TTC549 (cell line): ENCODE data around the gene TRNAU1AP.
"Not testable (repeated sequence)": the region's sequence is repeated elsewhere in the genome, so short reads cannot be mapped to it uniquely, and the experiment has no call there.

Source experiments
- FAIRE-seq: peaks from 2 replicates; lab custom pipeline; 2012; peaks lifted over from hg19 to GRCh38; lab: Jason Lieb, UNC

Gene TRNAU1AP

DNA sequence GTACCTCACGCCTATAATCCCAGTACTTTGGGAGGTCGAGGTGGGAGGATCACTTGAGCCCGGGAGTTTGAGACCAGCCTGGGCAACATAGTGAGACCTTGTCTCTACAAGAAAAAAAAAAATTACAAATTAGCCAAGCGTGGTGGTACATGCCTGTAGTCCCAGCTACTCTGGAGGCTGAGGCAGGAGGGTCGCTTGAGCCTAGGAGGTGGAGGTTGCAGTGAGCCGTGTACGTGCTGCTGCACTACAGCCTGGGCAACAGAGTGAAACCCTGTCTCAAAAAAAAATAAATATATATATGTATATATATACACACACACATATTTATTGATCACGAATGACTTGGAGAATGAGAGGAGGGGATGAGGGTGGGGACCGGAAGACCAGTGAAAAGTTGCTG is 30.3 kb upstream of the TRNAU1AP start:
- not testable (repeated sequence) for FAIRE-seq

DNA sequence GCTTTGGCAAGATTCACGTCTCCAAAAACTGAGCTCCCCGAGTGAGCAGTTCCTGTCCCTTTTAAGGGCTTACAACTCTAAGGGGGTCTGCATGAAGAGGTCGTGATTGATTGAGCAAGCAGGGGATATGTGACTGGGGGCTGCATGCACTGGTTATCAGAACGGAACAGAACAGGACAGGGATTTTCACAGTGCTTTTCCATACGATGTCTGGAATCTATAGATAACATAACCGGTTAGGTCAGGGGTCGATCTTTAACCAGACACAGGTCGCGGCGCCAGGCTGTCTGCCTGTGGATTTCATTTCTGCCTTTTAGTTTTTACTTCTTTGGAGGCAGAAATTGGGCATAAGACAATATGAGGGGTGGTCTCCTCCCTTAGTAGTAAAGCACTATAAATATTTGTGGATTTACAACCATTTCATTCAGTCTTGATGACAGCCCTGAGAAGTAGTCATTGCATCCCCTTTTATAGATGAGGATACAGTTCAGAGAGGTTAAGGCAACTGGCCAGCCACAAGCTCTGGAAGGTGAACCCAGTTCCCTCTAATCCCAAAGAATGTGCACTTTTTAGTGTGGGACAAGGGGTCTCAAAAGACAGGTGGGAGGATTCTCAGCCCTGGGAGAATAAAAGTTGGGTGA is 27.8 kb upstream of the TRNAU1AP start:
- not testable (repeated sequence) for FAIRE-seq

DNA sequence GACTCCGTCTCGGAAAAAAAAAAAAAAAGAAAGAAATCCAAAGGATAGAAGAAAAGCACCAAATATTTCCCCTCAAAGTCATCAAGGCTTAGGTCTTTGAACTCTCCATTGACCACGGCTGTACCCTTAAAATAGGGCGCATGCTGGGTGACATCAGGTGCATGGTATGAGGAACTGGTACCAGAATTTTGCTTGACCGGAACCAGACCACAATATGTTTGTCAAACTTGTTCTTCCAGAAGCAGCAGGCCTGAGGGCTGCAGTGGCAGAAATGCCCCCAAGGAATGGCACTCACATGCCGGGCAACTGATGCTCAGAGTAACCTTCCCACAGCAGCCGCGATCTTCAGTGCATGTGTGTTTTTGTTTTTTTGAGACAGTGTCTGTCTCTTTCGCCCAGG is 26.0 kb upstream of the TRNAU1AP start:
- FAIRE-seq, result no peak

DNA sequence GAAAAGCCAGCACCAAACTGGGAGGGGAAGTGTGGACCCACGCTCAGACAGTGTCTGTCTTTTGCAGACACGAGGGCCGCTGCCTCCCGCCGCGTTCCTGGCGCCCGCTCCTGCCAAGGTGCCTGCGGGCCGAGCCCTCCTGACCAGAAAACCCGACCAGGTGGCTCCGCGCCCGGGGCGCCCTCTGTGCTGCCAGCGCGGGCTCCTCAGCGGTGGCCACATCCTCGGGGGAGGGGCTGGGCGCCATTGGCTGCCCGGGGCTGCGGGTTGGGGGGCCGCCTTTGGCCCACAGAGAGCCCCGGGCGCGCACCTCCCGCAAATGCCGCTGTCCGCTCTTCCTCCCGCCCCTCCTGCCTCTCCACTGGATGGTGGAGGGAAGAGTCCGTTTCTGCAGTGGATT is 22.4 kb upstream of the TRNAU1AP start:
- no peak for FAIRE-seq

DNA sequence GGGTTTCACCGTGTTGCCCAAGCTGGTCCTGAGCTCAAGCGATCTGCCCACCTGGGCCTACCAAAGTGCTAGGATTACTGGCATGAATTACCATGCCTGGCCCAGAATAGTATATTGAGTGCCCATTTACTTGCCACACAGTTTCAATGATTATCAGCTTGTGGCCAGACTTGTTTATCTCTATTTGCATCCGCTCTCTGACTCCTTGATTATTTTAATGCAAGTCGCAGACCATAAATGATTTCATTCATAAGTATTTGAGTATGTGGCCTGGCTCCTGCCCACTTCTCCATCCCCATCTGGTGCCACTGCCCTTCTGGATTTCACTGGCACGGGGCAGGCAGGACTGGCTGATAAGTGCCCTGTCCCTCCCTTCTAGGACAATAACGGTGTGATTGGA is 18.2 kb upstream of the TRNAU1AP start:
- FAIRE-seq, result no peak

DNA sequence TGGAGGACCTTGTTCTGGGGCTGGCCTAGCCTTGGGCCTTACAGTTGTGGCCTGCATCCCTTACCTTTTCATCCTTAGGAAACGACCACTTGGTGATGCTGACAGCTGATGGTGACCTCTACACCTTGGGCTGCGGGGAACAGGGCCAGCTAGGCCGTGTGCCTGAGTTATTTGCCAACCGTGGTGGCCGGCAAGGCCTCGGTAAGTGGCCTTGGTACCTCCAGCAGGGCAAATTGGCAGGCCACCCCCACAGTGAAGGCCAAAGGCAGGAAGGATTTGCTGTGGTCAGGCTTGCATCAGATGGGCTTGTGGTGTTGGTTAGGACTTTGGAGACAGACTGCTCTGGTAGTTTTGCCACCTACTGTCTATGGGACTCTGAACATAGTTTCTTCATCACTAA is 17.7 kb upstream of the TRNAU1AP start:
- FAIRE-seq, result no peak

DNA sequence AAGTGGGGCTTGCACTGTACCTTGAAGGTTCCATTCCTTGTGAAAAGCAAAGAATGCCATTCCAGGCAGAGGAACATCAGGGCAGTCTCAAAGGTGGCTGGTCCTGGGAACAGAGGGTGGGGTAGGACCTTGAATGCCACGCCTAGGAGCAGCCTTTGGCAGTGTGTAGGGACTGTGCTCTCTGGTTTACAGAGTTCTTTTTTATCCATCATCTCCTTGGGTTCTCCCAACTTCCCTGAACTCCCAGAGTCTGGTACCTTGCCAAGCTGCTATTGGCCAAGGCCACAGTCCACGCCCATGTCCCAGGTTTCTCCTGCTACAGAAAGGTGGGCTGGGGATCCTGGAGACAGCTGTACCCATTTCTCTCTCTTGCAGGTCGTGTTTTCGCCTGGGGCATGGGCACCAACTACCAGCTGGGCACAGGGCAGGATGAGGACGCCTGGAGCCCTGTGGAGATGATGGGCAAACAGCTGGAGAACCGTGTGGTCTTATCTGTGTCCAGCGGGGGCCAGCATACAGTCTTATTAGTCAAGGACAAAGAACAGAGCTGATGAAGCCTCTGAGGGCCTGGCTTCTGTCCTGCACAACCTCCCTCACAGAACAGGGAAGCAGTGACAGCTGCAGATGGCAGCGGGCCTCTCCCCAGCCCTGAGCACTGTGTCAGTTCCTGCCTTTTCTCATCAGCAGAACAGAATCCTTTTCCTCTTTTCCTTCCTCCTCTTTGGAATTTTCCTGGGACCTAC is 15.3 kb upstream of the TRNAU1AP start:
- FAIRE-seq, result no peak

DNA sequence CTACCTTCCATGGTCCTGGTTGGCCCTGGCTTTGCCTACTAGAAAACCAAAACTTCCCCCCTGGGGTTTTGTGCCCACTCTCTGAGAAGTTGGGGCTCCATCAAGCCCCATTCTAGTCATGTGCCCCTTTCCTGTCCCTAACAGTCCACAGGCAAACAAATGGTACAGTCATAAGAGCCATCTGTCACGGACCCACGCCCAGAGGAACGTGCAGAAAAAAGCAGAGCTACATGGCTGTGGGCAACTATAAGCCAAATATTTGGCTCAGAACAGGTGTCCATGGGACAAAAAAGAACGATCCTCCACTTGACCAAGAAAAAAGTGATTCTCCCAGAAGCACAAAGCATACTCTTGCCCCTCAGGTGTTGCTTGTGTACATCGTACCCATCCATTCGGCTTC is 14.6 kb upstream of the TRNAU1AP start:
- no peak for FAIRE-seq

DNA sequence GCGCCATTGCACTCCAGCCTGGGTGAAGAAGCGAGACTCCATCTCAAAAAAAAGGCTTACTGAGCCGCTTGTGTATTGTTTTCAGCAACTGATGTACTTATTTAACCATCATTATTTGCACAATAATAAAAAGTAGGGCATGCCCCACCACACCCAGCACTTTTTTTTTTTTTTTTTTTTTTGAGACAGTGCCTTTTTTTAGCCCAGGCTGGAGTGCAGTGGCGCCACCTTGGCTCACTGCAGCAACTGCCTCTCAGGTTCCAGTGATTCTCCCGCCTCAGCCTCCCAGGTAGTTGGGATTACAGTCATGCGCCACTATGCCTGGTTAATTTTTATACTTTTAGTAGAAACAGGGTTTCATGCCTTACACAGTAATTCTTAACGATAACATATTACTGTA is 12.2 kb upstream of the TRNAU1AP start:
- no peak for FAIRE-seq

DNA sequence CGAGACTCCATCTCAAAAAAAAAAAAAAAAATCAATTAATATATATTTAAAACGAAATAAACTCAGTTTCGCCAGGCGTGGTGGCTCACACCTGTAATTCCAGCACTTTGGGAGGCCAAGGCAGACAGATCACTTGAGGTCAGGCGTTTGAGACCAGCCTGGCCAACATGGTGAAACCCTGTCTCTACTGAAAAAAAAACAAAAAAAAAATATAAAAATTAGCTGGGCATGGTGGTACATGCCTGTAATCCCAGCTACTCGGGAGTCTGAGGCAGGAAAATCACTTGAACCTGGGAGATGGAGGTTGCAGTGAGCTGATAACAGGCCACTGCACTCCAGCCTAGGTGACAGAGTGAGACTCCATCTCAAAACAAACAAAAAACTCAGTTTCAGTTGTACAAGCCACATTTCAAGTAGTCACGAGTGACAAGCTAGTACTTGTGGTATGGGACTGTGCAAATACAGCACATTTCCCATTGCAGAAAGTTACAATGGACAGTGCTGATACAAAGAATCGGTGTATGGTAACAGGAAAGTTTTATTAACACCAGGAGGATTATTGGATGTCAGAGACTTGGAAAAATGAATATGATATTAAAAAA is 11.4 kb upstream of the TRNAU1AP start:
- FAIRE-seq, result not testable (repeated sequence)

DNA sequence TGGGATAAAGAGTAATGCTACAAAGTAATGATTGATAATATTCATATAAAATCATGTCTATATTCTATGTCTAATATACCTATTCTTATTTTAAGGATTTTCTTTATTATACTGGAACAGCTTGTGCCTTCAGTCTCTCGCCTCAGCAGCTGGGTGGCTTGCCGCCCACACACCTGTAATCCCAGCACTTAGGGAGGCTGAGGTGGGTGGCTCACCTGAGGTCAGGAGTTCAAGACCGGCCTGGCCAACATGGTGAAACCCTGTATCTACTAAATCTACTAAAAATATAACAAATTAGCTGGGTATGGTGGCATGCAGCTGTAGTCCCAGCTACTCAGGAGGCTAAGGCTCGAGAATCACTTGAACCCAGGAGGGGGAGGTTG is 7.6 kb upstream of the TRNAU1AP start:
- no peak for FAIRE-seq

DNA sequence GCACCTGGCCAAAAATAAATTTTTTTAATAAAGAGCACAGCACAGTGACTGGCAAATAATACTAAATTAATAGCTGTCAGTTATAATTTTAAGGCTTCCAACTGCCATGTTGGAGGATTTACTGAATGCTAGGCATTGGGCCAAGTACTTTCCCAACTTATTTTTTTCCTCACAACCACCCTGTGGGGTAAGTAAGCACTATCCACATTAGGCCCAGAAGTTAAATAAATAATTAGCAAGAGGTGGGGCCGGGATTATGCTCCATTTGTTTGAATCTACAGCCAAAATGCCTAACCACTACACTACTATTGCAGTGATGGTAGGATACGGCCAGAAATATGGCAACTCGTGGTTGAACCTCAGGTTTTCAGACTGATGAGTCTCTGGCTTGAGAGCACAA is 4.6 kb upstream of the TRNAU1AP start:
- no peak for FAIRE-seq

DNA sequence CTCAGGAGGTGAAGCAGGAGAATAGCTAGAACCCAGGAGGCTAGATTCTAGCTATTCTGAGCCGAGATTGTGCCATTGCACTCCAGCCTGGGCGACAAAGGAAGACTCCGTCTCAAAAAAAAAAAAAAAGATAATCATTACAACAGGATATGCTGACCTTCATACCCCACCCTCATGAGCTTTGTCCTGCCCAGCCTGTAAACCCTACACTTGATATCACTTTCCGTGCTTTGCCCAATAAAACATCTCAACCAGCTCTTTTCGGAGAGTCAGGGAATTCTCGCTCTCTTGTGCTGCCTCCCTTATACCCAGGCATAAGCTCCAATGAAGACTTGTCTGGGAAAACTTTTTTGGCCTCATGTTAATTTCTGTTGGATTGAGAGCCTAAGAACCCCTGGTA is 1.5 kb upstream of the TRNAU1AP start:
- no peak for FAIRE-seq

DNA sequence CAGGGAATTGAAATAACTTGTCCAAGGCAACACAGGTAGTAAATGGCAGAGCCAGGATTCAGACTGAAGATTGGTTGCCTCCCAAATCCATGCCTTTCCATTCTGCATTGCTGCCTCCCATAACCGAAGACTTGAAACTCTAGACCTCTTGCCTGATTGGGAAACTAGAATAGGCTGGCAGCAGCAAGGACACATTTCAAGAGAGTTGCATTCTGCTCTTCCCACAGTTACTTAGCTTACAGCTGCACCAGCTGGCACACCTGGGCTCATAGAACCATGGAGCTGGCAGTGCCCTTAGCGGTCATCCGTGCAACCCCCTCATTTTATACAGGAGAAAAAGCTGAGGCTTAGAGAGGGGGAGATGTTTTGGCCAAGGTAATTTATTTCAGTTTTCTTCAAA is 8.0 kb downstream of the TRNAU1AP start:
- FAIRE-seq, result no peak

DNA sequence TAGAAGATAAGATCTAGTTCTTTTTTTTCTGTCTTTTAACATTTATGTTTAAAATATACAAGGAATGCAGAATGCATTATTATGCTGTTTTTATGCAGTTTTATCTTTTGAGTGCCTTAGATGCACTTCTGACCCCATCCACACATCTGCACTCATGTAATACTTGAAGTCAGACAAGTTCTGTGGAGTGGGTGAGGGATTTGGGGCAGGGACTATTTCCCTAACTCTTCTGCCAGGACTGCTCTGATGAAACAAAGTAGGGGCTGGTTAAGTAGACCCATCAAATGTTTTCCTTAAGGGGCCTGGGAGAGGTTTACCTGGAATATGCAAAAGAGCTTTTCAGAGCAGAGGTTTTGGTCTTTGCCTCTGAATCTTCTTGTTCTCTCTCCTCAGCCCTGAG is 11.4 kb downstream of the TRNAU1AP start:
- no peak for FAIRE-seq

DNA sequence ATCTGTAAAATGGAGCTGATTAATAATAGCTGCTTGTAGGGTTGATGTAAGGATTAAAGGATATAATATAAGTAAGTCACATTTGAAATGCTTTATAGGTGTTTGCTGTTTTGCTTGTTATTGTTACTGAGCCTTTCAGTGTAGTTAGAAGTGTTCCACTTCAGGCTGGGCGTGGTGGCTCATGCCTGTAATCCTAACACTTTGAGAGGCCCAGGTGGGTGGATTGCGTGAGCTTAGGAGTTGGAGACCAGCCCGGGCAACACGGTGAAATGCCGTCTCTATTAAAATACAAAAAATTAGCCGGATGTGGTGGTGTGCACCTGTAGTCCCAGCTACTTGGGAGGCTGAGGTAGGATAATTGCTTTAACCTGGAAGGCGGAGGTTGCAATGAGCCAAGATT is 12.2 kb downstream of the TRNAU1AP start:
- FAIRE-seq, result no peak

DNA sequence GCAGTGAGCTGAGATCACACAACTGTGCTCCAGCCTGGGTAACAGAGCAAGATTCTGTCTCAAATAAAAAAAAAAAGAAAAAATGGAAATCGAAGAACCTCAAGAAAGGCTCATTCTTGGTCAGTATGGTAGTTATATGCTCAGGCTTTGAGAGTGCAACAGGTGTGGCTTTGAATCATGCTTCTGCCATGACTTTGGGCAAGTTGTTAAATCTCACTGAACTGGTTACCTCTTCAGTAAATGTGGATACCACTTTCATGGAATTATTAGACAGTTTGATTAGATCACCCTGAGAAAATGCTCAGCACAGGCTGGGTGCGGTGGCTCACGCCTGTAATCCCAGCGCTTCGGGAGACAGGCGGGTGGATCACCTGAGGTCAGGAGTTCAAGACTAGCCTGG is 12.8 kb downstream of the TRNAU1AP start:
- no peak for FAIRE-seq

DNA sequence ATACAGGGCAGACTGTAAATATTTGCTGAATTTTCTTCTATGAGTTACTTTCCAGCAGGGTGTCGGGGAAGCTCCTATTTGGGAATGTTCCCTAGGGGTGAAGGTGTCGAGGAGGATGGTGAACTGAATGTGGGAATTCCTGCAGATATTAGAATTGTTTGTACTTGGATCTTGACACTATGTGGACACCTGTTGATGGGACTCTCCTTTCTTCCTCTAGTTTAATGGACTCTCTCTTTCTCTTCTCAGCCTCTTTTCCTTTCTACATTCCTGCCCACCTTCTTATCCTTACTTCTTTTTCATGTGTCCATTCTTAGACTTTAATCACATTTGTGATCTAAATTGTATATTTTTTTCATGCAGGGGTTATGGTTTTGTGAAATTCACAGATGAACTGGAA is 14.0 kb downstream of the TRNAU1AP start:
- no peak for FAIRE-seq

DNA sequence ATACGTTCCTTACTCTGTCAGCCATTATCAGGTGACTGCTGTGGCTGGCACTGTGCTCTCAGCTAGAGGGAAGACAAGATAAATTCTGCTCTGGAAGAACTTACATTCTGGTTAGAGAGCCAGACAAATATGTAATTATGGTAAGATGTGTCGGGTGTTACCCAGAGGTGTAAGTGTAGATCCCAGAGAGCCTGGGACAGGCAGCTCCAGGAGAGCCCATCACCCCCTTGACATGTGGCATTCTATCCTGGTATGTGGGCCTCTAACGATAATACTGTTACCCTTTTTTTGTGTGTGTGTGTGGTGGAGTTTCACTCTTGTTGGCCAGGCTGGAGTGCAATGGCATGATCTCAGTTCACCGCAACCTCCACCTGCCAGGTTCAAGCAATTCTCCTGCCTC is 19.0 kb downstream of the TRNAU1AP start:
- FAIRE-seq, result no peak

DNA sequence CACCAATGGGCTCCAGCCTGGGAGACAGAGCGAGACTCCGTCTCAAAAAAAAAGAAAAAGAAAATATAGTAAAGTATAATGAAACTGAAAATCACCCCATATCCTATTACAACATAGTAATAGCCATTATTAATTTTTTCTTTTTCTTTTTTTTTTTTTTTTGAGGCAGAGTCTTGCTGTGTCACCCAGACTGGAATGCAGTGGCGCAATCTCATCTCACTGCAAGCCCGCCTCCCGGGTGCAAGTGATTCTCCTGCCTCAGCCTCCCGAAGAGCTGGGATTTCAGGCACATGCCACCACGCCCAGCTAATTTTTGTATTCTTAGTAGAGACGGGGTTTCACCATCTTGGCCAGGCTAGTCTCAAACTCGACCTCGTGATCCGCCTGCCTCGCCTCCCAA is 20.0 kb downstream of the TRNAU1AP start:
- FAIRE-seq, result not testable (repeated sequence)

DNA sequence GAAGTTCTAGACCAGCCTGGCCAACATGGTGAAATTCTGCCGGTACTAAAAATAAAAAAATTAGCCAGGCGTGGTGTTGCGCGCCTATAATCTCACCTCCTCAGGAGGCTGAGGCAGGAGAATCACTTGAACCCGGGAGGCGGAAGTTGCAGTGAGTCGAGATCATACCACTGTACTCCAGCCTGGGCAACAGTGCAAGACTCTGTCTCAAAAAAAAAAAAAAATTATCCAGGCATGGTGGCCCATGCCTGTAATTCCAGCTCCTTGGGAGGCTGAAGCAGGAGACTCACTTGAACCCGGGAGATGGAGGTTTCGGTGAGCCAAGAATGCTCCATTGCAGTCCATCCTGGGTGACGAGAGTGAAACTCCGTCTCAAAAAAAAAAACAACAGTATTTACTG is 20.7 kb downstream of the TRNAU1AP start:
- FAIRE-seq, result no peak

DNA sequence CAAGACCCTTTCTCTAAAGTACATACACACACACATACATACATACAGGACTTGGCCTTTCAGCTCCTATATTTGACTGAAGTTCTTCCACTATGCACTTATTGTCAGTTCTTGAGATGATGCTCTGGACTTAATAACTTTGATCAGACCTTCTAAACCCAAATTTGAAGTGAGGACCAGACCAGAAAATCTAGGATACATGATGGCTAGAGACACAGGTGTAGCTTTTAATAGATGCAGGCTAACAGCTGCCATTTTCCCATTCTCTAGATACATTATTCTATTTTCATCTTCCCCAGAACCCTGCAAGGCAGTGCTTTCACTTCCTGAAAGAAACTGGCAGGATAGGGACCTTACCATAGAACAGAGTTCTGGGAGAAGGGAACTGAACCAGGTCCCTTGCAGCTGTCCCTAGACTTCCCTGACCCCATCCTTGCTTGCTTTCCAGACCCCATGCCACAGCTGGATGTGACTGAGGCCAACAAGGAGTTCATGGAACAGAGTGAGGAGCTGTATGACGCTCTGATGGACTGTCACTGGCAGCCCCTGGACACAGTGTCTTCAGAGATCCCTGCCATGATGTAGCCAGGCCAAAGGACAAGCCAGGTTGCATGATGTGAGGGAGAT is 24.3 kb downstream of the TRNAU1AP start:
- no peak for FAIRE-seq

DNA sequence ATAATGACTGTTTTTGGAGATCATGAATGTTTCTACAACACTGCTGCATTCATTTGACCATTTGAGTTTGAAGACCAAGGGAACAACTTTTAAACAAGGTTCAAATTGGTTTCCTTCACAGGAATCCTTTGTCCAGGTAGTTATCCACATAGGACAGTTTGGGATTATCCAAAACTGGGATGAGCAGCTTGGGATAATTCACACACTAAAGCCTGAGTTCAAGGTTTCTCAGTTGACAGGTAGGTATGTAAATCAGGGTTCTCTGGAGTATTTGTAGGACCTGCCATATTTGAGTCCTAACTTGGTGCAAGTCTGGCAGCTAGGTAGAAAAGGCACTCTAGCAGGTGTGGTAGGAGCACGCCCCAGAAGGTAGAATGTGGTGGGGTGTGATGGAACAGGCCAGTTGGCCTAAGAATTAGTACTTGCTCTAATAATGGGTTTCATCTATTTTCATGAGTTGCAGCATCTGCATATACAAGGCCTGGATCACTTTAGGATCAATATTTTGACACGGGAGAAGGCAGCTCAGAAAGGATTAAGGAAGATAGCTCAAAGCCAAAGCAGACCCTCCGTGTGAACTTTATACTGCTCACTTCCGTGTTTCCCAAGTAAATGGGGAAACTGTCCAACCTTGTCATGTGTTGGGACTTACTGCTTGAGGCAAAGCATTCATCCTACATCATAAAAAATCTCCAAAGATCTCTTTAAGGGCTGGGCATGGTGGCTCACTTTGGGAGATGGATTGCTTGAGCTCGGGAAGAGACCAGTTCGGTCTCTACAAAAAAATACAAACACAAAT is 25.1 kb downstream of the TRNAU1AP start:
- no peak for FAIRE-seq
